22Rv1 (cell line): Measurements from ENCODE around the gene PADI3.

Experiments
- CTCF ChIP-seq: fragments of 450-650 bp; IDR thresholded peaks from 2 replicates; pipeline ENCODE4 v1.5.1; 2017; ENCODE audit warnings: mild to moderate bottlenecking
- ZFX ChIP-seq: fragments of 450-650 bp; IDR thresholded peaks from 2 replicates; pipeline ENCODE4 v1.6.1; 2017; ENCODE audit warnings: antibody characterized with exemption, borderline replicate concordance

- no peak for TF ChIP-seq CTCF
- no peak for TF ChIP-seq ZFX
These were observed 22.2 kb downstream of the PADI3 start for GRCh38 chr1:17270891-17271765.
